ENCODE results near the gene GUCY1A2.

GUCY1A2 gene

GRCh38 chr11:106727256-106727655, 291.0 kb downstream of the GUCY1A2 start:
- DNase-seq, result no peak

GRCh38 chr11:106724293-106724892, 293.9 kb downstream of the GUCY1A2 start:
- peak; percentile 30 for DNase-seq

- no peak for DNase-seq
Observed at GRCh38 chr11:106723071-106723470, 295.2 kb downstream of the GUCY1A2 start.

GRCh38 chr11:106717222-106717621, 301.1 kb downstream of the GUCY1A2 start:
- DNase-seq, result no peak

- DNase-seq, result peak; percentile 54
Observed at GRCh38 chr11:106714199-106714598, 304.1 kb downstream of the GUCY1A2 start.

GRCh38 chr11:106708348-106708747, 309.9 kb downstream of the GUCY1A2 start:
- DNase-seq, result no peak

- DNase-seq, result peak; percentile 84
Observed at GRCh38 chr11:106706355-106706754, 311.9 kb downstream of the GUCY1A2 start.

- DNase-seq, result no peak
Observed at GRCh38 chr11:106702805-106703204, 315.5 kb downstream of the GUCY1A2 start.

GRCh38 chr11:106697058-106697457, 321.2 kb downstream of the GUCY1A2 start:
- peak; percentile 85 for DNase-seq

- peak; percentile 86 for DNase-seq
Observed at GRCh38 chr11:106695506-106695905, 322.8 kb downstream of the GUCY1A2 start.

GRCh38 chr11:106694501-106694900, 323.8 kb downstream of the GUCY1A2 start:
- no peak for DNase-seq

- DNase-seq, result peak; percentile 76
Observed at GRCh38 chr11:106691807-106692365, 326.4 kb downstream of the GUCY1A2 start.

- no peak for DNase-seq
Observed at GRCh38 chr11:106690923-106691322, 327.4 kb downstream of the GUCY1A2 start.

GRCh38 chr11:106684944-106685343, 333.3 kb downstream of the GUCY1A2 start:
- no peak for DNase-seq

GRCh38 chr11:106683435-106683834, 334.8 kb downstream of the GUCY1A2 start:
- no peak for DNase-seq

- peak; percentile 13 for DNase-seq
Observed at GRCh38 chr11:106681435-106681834, 336.8 kb downstream of the GUCY1A2 start.

- no peak for DNase-seq
Observed at GRCh38 chr11:106679581-106679980, 338.7 kb downstream of the GUCY1A2 start.

GRCh38 chr11:106679181-106679580, 339.1 kb downstream of the GUCY1A2 start:
- no peak for DNase-seq

- no peak for DNase-seq
Observed at GRCh38 chr11:106670069-106670468, 348.2 kb downstream of the GUCY1A2 start.

- DNase-seq, result peak; percentile 75
Observed at GRCh38 chr11:106668147-106668546, 350.1 kb downstream of the GUCY1A2 start.

- peak; percentile 42 for DNase-seq
Observed at GRCh38 chr11:106656646-106657045, 361.6 kb downstream of the GUCY1A2 start.

GRCh38 chr11:106644824-106645223, 373.5 kb downstream of the GUCY1A2 start:
- peak; percentile 23 for DNase-seq

GRCh38 chr11:106642331-106642730, 375.9 kb downstream of the GUCY1A2 start:
- peak; percentile 89 for DNase-seq

- DNase-seq, result no peak
Observed at GRCh38 chr11:106632283-106632682, 386.0 kb downstream of the GUCY1A2 start.

- DNase-seq, result no peak
Observed at GRCh38 chr11:106627694-106628093, 390.6 kb downstream of the GUCY1A2 start.

All from HCEC 1CT (cell line).